Esophagus squamous epithelium (tissue), 5 donors: ENCODE data around the gene TAGLN. TPM values are rescaled to one million over a fixed set of nuclear protein-coding genes. Genes with fewer than 3 reads are reported as not detected.
A peak's percentile ranks its signal among the peaks of the same experiment; 100 is the strongest.

Source experiments
- DNase-seq: peaks from one replicate; lab custom pipeline; 2025; lab: John Stamatoyannopoulos, UW
- H3K27ac ChIP-seq, 4 donors: fragments of 200-600 bp; sonication (generic); one replicate each; pipeline ENCODE4 v1.5.1; 2016 to 2019; ENCODE audit warnings: mild to moderate bottlenecking in 1 of 4
- H3K27me3 ChIP-seq, 4 donors: fragments of 200-600 bp; sonication (generic); 1 replicate in 3 of 4; 2 replicates in 1 of 4; pipeline versions ENCODE4 v1.5.1 to v1.6.0; 2017 to 2021; ENCODE audit warnings: antibody characterized with exemption in 1 of 4
- H3K36me3 ChIP-seq, 3 donors: fragments of 200-600 bp; sonication (generic); one replicate each; pipeline ENCODE4 v1.5.1; 2016 to 2019
- H3K4me1 ChIP-seq, 3 donors: fragments of 200-600 bp; sonication (generic); one replicate each; pipeline ENCODE4 v1.5.1; 2017 to 2019
- H3K4me3 ChIP-seq, 4 donors: fragments of 200-600 bp; sonication (generic); 1 replicate in 3 of 4; 2 replicates in 1 of 4; pipeline ENCODE4 v1.5.1; 2016 to 2019; ENCODE audit warnings: mild to moderate bottlenecking in 2 of 4, moderate library complexity in 1 of 4
- H3K9me3 ChIP-seq, 3 donors: fragments of 200-600 bp; sonication (generic); one replicate each; pipeline ENCODE4 v1.5.1; 2016 to 2019
- POLR2A ChIP-seq, 4 donors: fragments of 450-650 bp; IDR thresholded peaks; one replicate each; pipeline ENCODE4 v1.6.1; 2017; ENCODE audit warnings: antibody characterized with exemption in 4 of 4, mild to moderate bottlenecking in 4 of 4, moderate library complexity in 3 of 4
- WGBS, 2 donors: methylation state at CpG; one replicate each; pipeline ENCODE4 v1.1.5; 2018; 5-methylcytosine and 5-hydroxymethylcytosine counted together
- intact Hi-C: fragments of 100-400 bp; cut with DNase I; formaldehyde crosslinking; loops from one replicate; pipeline ENCODE4 v1.15.0; 2022
- total RNA-seq, 4 donors: library from RNA; depleted of rRNA; stranded (reverse); fragments of >200 nt; gene quantifications; one replicate each; pipeline ENCODE4 v1.1.0, GENCODE V29; 2016
- TF ChIP-seq, protein P1 (sequence below), 6 experiments: fragments of 450-650 bp in 4 of 6; fragments of 200-600 bp in 2 of 6; sonication (generic) in 2 of 6; IDR thresholded peaks; one replicate each; pipeline ENCODE4 v1.5.1; 2016 to 2019; ENCODE audit warnings: antibody characterized with exemption in 6 of 6, mild to moderate bottlenecking in 4 of 6, moderate library complexity in 4 of 6
- donor health status: DM: yes; HTN: yes; CAD: no.

The TAGLN gene
- total RNA-seq, 4 donors from 2014 or later: 64.8 to 1,356 (median 373) TPM

DNA sequence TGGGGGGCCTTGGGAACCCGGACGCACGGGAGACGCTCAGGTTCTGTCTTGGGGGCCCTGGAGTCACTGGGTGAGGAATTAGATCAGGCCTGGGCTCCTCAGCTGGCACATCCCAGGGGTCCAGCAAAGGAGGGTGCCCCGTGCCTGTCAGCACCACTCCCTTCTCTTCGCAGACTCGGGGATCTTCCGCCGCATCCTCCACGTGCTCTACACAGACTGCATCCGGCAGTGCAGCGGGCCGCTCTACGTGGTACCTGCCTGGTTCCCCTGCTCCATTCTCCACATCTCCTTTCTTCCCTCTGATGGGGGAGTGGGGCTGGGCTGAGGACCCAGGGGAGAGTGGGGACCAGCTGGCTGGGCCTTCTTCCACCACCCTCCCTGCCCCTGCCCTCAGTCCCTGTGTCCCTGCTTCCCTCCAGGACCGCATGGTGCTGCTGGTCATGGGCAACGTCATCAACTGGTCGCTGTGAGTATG lies 6.7 kb upstream of the TAGLN start:
- no peak for DNase-seq
- intact Hi-C loops: no loop called here
- no peak overlapping the region for H3K4me3 ChIP-seq
- H3K9me3 ChIP-seq: no peaks in the 10 kb centered on the region
- H3K27me3 ChIP-seq: no peaks in the 10 kb centered on the region
- H3K27ac ChIP-seq: no peak overlapping the region
- H3K36me3 ChIP-seq: peaks cover 29 to 84% (median 33%) of the 10 kb centered on the region in 3 donors
- peaks cover 0 to 29% (median 4%) of the 10 kb centered on the region in 3 donors for H3K4me1 ChIP-seq
- 95% methylated on average over 8 to 12 of the region's 17 CpGs for WGBS, 2 donors
- no peak for TF ChIP-seq POLR2A (IDR thresholded peaks at IDR 0.05)
- TF ChIP-seq, protein P1, sequence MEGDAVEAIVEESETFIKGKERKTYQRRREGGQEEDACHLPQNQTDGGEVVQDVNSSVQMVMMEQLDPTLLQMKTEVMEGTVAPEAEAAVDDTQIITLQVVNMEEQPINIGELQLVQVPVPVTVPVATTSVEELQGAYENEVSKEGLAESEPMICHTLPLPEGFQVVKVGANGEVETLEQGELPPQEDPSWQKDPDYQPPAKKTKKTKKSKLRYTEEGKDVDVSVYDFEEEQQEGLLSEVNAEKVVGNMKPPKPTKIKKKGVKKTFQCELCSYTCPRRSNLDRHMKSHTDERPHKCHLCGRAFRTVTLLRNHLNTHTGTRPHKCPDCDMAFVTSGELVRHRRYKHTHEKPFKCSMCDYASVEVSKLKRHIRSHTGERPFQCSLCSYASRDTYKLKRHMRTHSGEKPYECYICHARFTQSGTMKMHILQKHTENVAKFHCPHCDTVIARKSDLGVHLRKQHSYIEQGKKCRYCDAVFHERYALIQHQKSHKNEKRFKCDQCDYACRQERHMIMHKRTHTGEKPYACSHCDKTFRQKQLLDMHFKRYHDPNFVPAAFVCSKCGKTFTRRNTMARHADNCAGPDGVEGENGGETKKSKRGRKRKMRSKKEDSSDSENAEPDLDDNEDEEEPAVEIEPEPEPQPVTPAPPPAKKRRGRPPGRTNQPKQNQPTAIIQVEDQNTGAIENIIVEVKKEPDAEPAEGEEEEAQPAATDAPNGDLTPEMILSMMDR (IDR thresholded peaks at IDR 0.05): no peak

DNA sequence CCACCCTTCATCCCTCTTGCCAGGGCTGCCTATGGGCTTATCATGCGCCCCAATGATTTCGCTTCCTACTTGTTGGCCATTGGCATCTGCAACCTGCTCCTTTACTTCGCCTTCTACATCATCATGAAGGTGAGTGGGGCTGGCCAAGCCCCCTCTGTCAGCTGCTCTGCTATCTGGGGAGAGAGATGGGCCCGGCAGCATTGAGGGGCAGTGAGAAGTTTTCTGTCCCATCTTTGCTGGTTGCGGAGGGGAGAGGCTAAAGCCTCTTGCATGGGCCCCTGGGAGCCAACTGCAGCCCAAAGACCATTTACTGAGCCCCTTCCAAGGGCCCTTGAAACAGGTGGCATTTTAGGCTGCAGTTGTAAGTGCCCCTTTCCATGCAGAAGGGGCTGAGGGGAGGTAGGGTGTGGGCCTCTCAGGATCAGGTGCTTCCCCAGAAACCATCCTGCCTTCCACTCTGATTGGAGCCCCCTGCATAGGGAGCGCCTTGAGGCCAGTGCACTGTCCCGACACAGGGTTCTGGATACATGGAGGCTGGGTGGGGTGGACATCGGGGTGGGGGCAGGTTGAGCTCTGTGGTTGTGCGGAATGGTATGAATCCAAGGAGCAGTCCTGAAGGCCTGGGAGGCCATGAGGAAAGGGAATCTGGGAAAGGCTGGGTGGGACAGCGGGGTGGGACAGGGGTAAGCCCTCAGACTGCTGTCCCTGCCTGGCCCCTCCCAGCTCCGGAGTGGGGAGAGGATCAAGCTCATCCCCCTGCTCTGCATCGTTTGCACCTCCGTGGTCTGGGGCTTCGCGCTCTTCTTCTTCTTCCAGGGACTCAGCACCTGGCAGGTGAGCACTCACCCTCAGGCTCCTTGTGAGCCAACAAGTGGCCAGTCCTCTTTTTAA lies 5.8 kb upstream of the TAGLN start:
- Histone ChIP-seq H3K4me1 (peaks cover 5 to 38% (median 13%) of the 10 kb centered on the region in 3 donors), H3K27me3 (no peaks in the 10 kb centered on the region), H3K27ac (peak overlapping the region in 1 of 4 donors; percentile 5), H3K4me3 (no peak overlapping the region), H3K9me3 (no peaks in the 10 kb centered on the region), H3K36me3 (peaks cover 25 to 74% (median 29%) of the 10 kb centered on the region in 3 donors)
- DNase-seq: no peak
- 77 to 93% methylated on average over 5 to 13 of the region's 15 CpGs for WGBS, 2 donors
- intact Hi-C loops: no loop called here
- TF ChIP-seq, protein P1 (IDR thresholded peaks at IDR 0.05): no peak
- TF ChIP-seq POLR2A (IDR thresholded peaks at IDR 0.05): no peak

DNA sequence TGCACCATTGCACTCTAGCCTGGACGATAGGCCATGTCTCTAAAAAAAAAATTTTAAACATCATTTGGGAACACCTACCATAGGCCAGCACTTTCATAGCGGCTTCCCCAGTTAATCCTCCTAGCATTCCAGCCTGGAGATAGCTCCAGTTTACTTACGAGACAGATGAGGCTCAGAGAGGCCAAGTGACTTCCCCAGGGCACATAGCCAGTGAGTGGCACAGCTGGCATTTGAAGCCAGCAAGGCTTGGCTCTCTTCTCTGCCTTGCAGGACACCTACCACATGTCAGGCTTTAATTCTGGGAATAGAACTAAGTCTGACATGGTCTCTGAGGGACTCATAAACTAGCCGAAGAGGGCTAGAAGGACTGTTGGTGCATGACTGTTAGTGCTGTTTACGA lies 4.9 kb upstream of the TAGLN start:
- H3K27ac ChIP-seq: peak overlapping the region in 1 of 4 donors; percentile 29
- TF ChIP-seq POLR2A (IDR thresholded peaks at IDR 0.05): no peak
- TF ChIP-seq, protein P1 (IDR thresholded peaks at IDR 0.05): no peak
- H3K4me3 ChIP-seq: no peak overlapping the region
- 87 to 89% methylated on average over 4 to 5 of the region's 5 CpGs for WGBS, 2 donors
- peaks cover 11 to 47% (median 14%) of the 10 kb centered on the region in 3 donors for H3K4me1 ChIP-seq
- H3K27me3 ChIP-seq: no peaks in the 10 kb centered on the region
- H3K36me3 ChIP-seq: peaks cover 21 to 65% (median 23%) of the 10 kb centered on the region in 3 donors
- no peak for DNase-seq
- intact Hi-C loops: no loop called here
- H3K9me3 ChIP-seq: no peaks in the 10 kb centered on the region

DNA sequence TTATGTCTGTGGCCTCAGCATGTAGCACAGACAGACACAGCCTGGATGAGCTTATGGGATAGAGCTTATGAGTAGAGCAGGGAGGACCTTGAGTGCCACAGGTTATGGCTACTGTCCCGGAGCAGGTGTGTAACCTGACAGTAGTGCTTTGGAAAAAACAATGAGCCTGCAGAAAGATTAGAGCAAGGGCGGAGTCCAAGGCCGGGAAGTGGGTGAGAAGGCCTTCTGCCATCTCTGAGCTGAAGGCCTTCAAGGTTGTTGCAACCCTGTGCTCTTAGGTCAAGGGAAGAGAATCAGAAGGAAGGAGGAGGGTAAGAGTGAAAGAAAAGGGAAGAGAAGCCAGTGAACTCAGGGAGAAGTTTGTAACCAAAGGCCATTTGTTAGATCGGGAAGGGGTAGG lies 3.9 kb upstream of the TAGLN start:
- Histone ChIP-seq H3K27ac (no peak overlapping the region), H3K27me3 (no peaks in the 10 kb centered on the region), H3K36me3 (peaks cover 13 to 55% (median 20%) of the 10 kb centered on the region in 3 donors), H3K4me3 (no peak overlapping the region), H3K4me1 (peaks cover 12 to 44% (median 14%) of the 10 kb centered on the region in 3 donors), H3K9me3 (no peaks in the 10 kb centered on the region)
- no peak for DNase-seq
- 82 to 89% methylated on average over 3 to 4 of the region's 4 CpGs for WGBS, 2 donors
- TF ChIP-seq, protein P1 (IDR thresholded peaks at IDR 0.05): no peak
- TF ChIP-seq POLR2A (IDR thresholded peaks at IDR 0.05): no peak
- intact Hi-C loops: no loop called here

DNA sequence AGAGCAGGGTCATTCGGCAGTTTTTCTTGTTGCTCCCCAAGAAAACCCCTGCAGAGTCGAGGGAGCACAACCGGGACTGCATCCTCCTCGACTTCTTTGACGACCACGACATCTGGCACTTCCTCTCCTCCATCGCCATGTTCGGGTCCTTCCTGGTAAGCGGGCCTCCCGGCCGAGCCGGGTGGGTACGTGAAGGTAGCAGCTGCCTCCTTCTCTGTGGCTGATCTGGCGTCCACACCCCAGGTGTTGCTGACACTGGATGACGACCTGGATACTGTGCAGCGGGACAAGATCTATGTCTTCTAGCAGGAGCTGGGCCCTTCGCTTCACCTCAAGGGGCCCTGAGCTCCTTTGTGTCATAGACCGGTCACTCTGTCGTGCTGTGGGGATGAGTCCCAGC lies 3.4 kb upstream of the TAGLN start:
- Histone ChIP-seq H3K9me3 (no peaks in the 10 kb centered on the region), H3K27me3 (no peaks in the 10 kb centered on the region), H3K27ac (no peak overlapping the region), H3K4me1 (peaks cover 12 to 44% (median 14%) of the 10 kb centered on the region in 3 donors), H3K36me3 (peaks cover 8 to 50% (median 20%) of the 10 kb centered on the region in 3 donors), H3K4me3 (no peak overlapping the region)
- intact Hi-C loops: no loop called here
- TF ChIP-seq POLR2A (IDR thresholded peaks at IDR 0.05): no peak
- TF ChIP-seq, protein P1 (IDR thresholded peaks at IDR 0.05): no peak
- WGBS, 2 donors: 81 to 88% methylated on average over 11 to 17 of the region's 19 CpGs
- DNase-seq: no peak
